ENCODE data around the gene ZP2.
"Not testable (repeated sequence)": the region's sequence is repeated elsewhere in the genome, so short reads cannot be mapped to it uniquely, and the experiment has no call there.

Gene ZP2

GRCh38 chr16:21169249-21169981, 42.0 kb downstream of the ZP2 start:
- DNase-seq, result no peak

GRCh38 chr16:21167929-21168602, 43.3 kb downstream of the ZP2 start:
- no peak for DNase-seq

GRCh38 chr16:21167360-21167759, 44.0 kb downstream of the ZP2 start:
- peak; percentile 91 for DNase-seq

- DNase-seq, result peak; percentile 22
These were observed 44.8 kb downstream of the ZP2 start for GRCh38 chr16:21166561-21166961.

- DNase-seq, result no peak
These were observed 46.7 kb downstream of the ZP2 start for GRCh38 chr16:21164521-21165168.

- no peak for DNase-seq
These were observed 47.8 kb downstream of the ZP2 start for GRCh38 chr16:21163576-21163975.

GRCh38 chr16:21162661-21163151, 48.7 kb downstream of the ZP2 start:
- no peak for DNase-seq

GRCh38 chr16:21161211-21161610, 50.2 kb downstream of the ZP2 start:
- no peak for DNase-seq

GRCh38 chr16:21160276-21160675, 51.1 kb downstream of the ZP2 start:
- DNase-seq, result no peak

- DNase-seq, result no peak
These were observed 52.0 kb downstream of the ZP2 start for GRCh38 chr16:21159281-21159951.

- peak; percentile 77 for DNase-seq
These were observed 52.9 kb downstream of the ZP2 start, which contains the start of gene LDAF1 for GRCh38 chr16:21158208-21159110. Gene LDAF1 (plus strand): TSS chr16:21158674. CDS start chr16:21161183, 2,509 bp downstream.

- DNase-seq, result no peak
These were observed 53.7 kb downstream of the ZP2 start for GRCh38 chr16:21157632-21158031.

GRCh38 chr16:21156767-21157467, 54.5 kb downstream of the ZP2 start:
- DNase-seq, result peak; percentile 72

GRCh38 chr16:21156011-21156410, 55.4 kb downstream of the ZP2 start:
- DNase-seq, result not testable (repeated sequence)

- DNase-seq, result not testable (repeated sequence)
These were observed 58.1 kb downstream of the ZP2 start for GRCh38 chr16:21153124-21153729.

GRCh38 chr16:21152160-21153030, 59.0 kb downstream of the ZP2 start:
- not testable (repeated sequence) for DNase-seq

GRCh38 chr16:21150375-21151001, 60.9 kb downstream of the ZP2 start, which contains the start of gene DNAH3:
Gene DNAH3 (minus strand): TSS chr16:21150846. CDS start chr16:21150319, 527 bp downstream.
- DNase-seq, result peak; percentile 66

Measured in kidney glomerular epithelial cell (primary cell).